Measurements from ENCODE around the gene NLRP13.
"Not testable (repeated sequence)": the region's sequence is repeated elsewhere in the genome, so short reads cannot be mapped to it uniquely, and the experiment has no call there.

- not testable (repeated sequence) for TF ChIP-seq POLR2A, CTCF, POLR2AphosphoS5 (IDR thresholded peaks at IDR 0.05)
These were observed 18.4 kb upstream of the NLRP13 start for GRCh38 chr19:55950566-55950965.

Measured in gastroesophageal sphincter (tissue), 3 donors.